OCI-LY7 (cell line): ENCODE measurements around the gene GJC3.

Experiments used
- EZH2phosphoT487 ChIP-seq: fragments of 200-600 bp; sonication (generic); IDR thresholded peaks from 2 replicates; pipeline ENCODE4 v1.6.1; 2018; ENCODE audit warnings: low read depth, borderline replicate concordance, mild to moderate bottlenecking, mixed run types, antibody characterized with exemption, low read length, moderate library complexity, mixed read lengths
- TF ChIP-seq, protein P1 (sequence below): fragments of 200-600 bp; sonication (generic); conservative IDR thresholded peaks from 2 replicates; pipeline ENCODE4 v1.5.1; 2014; ENCODE audit warnings: mild to moderate bottlenecking, antibody characterized with exemption, low read length, moderate library complexity, mixed read lengths

DNA sequence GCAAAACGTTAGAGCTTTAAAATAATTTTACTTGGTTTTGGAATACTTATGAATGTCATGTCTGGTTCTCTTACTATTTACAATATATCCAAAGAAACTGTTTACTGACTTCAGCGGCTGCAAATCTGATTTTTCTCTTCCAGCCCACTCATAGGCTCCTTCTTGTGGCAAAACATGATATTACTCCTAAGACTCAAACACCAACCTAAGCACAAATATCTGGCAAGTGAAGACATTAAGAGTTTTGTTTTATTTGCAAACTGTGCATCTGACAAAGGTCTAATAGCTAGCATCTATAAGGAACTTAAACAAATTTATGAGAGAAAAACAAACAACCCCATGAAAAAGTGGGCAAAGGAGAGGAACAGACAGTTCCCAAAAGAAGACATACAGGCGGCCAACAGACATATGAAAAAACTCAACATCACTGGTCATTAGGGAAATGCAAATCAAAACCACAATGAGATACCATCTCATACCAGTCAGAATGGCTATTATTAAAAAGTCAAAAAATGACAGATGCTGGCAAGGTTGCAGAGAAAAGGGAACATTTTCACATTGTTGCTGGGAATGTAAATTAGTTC is 20.3 kb upstream of the GJC3 start:
- TF ChIP-seq, protein P1, sequence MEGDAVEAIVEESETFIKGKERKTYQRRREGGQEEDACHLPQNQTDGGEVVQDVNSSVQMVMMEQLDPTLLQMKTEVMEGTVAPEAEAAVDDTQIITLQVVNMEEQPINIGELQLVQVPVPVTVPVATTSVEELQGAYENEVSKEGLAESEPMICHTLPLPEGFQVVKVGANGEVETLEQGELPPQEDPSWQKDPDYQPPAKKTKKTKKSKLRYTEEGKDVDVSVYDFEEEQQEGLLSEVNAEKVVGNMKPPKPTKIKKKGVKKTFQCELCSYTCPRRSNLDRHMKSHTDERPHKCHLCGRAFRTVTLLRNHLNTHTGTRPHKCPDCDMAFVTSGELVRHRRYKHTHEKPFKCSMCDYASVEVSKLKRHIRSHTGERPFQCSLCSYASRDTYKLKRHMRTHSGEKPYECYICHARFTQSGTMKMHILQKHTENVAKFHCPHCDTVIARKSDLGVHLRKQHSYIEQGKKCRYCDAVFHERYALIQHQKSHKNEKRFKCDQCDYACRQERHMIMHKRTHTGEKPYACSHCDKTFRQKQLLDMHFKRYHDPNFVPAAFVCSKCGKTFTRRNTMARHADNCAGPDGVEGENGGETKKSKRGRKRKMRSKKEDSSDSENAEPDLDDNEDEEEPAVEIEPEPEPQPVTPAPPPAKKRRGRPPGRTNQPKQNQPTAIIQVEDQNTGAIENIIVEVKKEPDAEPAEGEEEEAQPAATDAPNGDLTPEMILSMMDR = peak; percentile 72
- TF ChIP-seq EZH2phosphoT487 = no peak
